ENCODE data around the gene HOMER2. TPM values are rescaled to one million over a fixed set of nuclear protein-coding genes. Genes with fewer than 3 reads are reported as not detected.

HOMER2 gene
- total and polyA plus RNA-seq, 2 of the 4 experiments (the other 2 are of a cell fraction), result 0.54 to 0.79 TPM

GRCh38 chr15:82922737-82923136, 29.8 kb downstream of the HOMER2 start:
- no peak overlapping the region for H3K27ac ChIP-seq (ENCODE audit: insufficient read depth, low read length)
- no peak overlapping the region for H3K56ac ChIP-seq (ENCODE audit: extremely low read depth, insufficient read depth, low read length)
- CTCF ChIA-PET, result interaction anchor here (0.6 kb wide), 1 partner anchor 64 kb away, joined by 3 read pairs; no protein-coding TSS in a partner anchor
- POLR2A ChIA-PET (ENCODE audit: unreplicated experiment), result no interaction called here
- H4K20me1 ChIP-seq (ENCODE audit: insufficient read depth, low read length), result no peaks in the 10 kb centered on the region
- no peak for ATAC-seq (ENCODE audit: low read depth)
- no peaks in the 10 kb centered on the region for H3K36me3 ChIP-seq (ENCODE audit: control insufficient read depth, insufficient read depth, low read length)
- no peak overlapping the region for H4K91ac ChIP-seq (ENCODE audit: insufficient read depth, low read depth, low read length)
- dilution Hi-C loops (cut with HindIII; ENCODE audit: low sequenced_read_pairs, unreplicated experiment) (no loop called here), intact Hi-C loops (cut with micrococcal nuclease) (no loop called here), in situ Hi-C loops (cut with MboI; ENCODE audit: low sequenced_read_pairs) (no loop called here)
- H3K4me3 ChIP-seq (ENCODE audit: insufficient read depth, low read depth, low read length), result no peak overlapping the region
- no peaks in the 10 kb centered on the region for H3K4me1 ChIP-seq (ENCODE audit: control insufficient read depth, insufficient read depth, low read length)
- H2BK5ac ChIP-seq (ENCODE audit: low read depth, low read length, poor library complexity, severe bottlenecking), result no peak overlapping the region
- H3K14ac ChIP-seq (replicated peaks; ENCODE audit: low read depth, low read length), result no peak overlapping the region
- H3K79me1 ChIP-seq (ENCODE audit: low read depth in 1 of 2, low read length in 2 of 2), result no peaks in the 10 kb centered on the region
- peaks cover 3% of the 10 kb centered on the region for H3K27me3 ChIP-seq (ENCODE audit: control insufficient read depth, insufficient read depth, low read length)
- H4K8ac ChIP-seq (ENCODE audit: low read depth in 2 of 2, low read length in 2 of 2), result no peak overlapping the region
- TF ChIP-seq CTCF (conservative IDR thresholded peaks at IDR 0.05; ENCODE audit: low read depth, low read length), result no peak
- no peak for TF ChIP-seq RAD21 (IDR thresholded peaks at IDR 0.05; ENCODE audit: low read length)
- no peak for TF ChIP-seq MXI1 (IDR thresholded peaks at IDR 0.05; ENCODE audit: borderline replicate concordance, low read depth, low read length)
- TF ChIP-seq NFE2L2 (IDR thresholded peaks at IDR 0.05; ENCODE audit: low read depth, low read length), result no peak
- no peak overlapping the region for H3K23ac ChIP-seq (ENCODE audit: low read depth, low read length)
- WGBS, 2 experiments (ENCODE audit: extremely low coverage in 2 of 2, insufficient read length in 1 of 2), result no CpG with 5 or more reads among the region's 4 CpGs
- H2BK15ac ChIP-seq (ENCODE audit: low read depth, low read length), result no peak overlapping the region
- H3K18ac ChIP-seq (ENCODE audit: low read depth, low read length), result no peak overlapping the region
- DNase-seq, result no peak
- H2AK5ac ChIP-seq (ENCODE audit: low read depth, low read length), result no peak overlapping the region
- H3K4me2 ChIP-seq (ENCODE audit: low read depth, low read length), result no peak overlapping the region
- no peak overlapping the region for H2AK9ac ChIP-seq (replicated peaks; ENCODE audit: low read depth, low read length, poor library complexity)
- no peak overlapping the region for H4K5ac ChIP-seq (ENCODE audit: low read depth, low read length)
- H2BK120ac ChIP-seq (ENCODE audit: low read depth, low read length), result no peak overlapping the region
- no peak overlapping the region for H3K4ac ChIP-seq (ENCODE audit: low read depth, low read length)
- H3K9ac ChIP-seq (ENCODE audit: low read depth, low read length), result no peak overlapping the region
- no peak overlapping the region for H2BK20ac ChIP-seq (ENCODE audit: low read depth, low read length)
- BruUV-seq (replicated peaks), result no TSS peak
- H3K9me1 ChIP-seq (ENCODE audit: insufficient read depth, low read length), result no peaks in the 10 kb centered on the region
- H3K9me3 ChIP-seq (ENCODE audit: control insufficient read depth, insufficient read depth, low read length), result no peaks in the 10 kb centered on the region
- H2AFZ ChIP-seq (replicated peaks; ENCODE audit: low read length, poor library complexity), result no peak overlapping the region
